Measurements from ENCODE around the gene R3HDM4.
"Not testable (repeated sequence)": the region's sequence is repeated elsewhere in the genome, so short reads cannot be mapped to it uniquely, and the experiment has no call there.

The R3HDM4 gene

DNA sequence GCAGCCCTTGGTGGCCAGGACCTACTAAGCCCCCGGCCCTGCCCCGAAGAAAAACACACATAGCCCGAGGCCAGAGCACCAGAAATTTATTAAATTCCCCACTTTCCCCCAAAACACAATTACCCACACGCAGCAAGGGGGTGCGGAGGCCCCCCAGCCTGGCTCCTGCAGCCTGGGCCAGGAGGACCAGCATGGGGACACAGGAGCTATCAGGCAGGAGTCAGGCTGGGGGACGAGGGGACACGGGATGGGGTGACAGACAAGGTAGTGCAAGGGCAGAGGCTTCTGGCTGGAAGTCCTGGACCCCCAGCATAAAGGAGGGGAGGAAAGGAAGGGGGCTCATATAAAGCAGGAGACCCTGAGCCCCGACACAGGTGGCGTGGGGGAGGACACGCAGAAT lies 16.6 kb downstream of the R3HDM4 start:
- DNase-seq (ENCODE audit: extremely low read depth in 1 of 2, low read depth in 1 of 2): no peak

DNA sequence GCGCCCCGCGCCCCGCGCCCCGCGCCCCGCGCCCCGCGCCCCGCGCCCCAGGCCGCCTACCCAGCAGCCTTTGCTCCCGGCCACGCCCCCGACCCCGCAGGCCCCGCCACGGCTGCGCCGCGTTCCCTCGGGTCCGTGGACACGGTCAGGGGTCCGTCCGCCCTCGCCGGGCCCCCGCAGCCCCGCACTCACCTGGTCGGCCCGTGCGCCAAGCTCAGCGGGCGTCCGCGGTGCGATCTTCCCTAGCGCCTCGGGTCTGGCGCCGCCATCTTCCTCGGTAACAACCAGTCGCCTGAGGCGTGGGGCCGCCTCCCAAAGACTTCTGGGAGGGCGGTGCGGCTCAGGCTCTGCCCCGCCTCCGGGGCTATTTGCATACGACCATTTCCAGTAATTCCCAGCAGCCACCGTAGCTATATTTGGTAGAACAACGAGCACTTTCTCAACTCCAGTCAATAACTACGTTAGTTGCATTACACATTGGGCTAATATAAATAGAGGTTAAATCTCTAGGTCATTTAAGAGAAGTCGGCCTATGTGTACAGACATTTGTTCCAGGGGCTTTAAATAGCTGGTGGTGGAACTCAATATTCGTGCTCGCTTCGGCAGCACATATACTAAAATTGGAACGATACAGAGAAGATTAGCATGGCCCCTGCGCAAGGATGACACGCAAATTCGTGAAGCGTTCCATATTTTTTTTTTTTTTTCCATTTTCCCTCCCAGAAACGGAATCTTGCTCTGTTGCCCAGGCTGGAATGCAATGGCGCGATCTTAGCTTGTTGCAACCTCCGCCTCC lies 19.9 kb downstream of the R3HDM4 start, which contains the start of the genes MED16 and RNU6-9:
Gene MED16 (minus strand): TSS at position 294 of the 796 bp plus-strand sequence. CDS start 2,056 bp downstream, outside the sequence.
Gene RNU6-9 (plus strand): TSS at position 591 of the 796 bp plus-strand sequence.
- DNase-seq (ENCODE audit: extremely low read depth in 1 of 2, low read depth in 1 of 2): peak; percentile 70 to 81

DNA sequence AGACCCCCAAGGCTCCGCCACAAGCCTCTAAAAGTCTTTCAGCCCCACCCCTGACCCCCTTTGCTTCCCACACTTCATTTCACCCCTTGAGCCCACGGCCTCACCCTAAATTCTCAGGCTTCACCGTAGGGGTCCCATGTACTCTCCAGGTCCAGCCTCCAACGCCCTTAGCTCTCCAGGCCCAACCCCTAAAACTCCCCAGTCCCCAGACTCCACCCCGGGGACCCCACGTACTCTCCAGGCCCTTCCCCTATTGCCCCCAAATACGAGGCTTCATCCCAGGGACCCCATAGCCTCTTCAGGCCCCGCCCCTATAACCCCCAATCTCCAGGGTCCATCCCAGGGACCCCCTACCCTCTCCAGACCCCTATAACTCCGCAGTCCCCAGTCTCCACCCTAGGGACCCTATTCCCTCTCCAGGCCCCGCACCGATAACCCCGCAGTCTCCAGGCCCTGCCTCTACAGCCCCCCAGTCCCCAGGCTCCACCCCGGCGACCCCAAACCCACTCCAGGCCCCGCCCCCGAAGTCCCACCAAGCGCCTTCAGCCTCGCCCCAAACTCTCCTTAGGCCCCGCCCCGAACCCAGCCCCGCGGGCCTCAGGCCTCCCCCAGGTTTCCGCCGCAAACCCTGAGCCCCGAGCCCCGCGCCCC lies 20.7 kb downstream of the R3HDM4 start:
- no peak for DNase-seq (ENCODE audit: extremely low read depth in 1 of 2, low read depth in 1 of 2)

DNA sequence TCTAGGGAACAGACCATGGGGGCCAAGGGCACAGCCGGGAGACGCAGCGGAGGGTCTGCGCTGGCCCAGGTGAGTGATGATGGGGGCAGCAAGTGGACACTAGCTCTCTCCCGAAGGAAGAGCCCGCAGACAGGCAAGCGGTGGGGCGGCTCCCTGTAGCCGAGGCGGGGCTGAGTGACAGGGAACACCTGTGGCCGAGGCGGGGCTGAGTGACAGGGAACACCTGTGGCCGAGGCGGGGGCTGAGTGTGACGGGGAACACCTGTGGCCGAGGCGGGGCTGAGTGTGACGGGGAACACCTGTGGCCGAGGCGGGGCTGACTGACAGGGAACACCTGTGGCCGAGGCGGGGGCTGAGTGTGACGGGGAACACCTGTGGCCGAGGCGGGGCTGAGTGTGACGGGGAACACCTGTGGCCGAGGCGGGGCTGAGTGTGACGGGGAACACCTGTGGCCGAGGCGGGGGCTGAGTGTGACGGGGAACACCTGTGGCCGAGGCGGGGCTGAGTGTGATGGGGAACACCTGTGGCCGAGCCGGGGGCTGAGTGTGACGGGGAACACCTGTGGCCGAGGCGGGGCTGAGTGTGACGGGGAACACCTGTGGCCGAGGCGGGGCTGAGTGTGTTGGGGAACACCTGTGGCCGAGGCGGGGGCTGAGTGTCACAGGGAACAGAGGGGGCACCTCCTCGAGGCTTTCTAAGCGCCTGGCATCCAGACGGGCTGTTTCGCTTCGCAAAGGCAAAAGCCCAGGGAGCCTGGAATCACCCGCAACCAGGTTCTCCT lies 21.4 kb downstream of the R3HDM4 start:
- not testable (repeated sequence) for DNase-seq (ENCODE audit: extremely low read depth in 1 of 2, low read depth in 1 of 2)

DNA sequence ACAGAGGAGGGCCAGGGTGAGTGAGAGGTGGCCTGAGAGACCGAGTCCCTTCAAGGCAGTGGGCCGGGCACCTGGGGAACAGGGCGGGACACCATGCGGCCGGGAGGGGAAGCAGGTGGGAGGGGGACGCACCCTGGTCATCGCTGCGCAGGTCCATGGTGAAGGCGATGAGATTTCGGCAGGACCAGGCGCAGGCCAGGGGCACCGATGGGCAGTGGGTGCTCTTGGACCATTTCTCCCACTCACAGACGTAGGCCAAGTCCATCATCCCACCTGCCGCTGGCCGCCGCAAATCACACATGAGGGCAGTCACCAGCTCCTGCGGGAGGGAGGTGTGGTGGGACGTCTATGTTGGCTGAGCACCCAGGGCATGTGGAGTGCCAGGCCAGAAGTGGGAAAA lies 22.2 kb downstream of the R3HDM4 start:
- DNase-seq (ENCODE audit: extremely low read depth in 1 of 2, low read depth in 1 of 2): no peak

DNA sequence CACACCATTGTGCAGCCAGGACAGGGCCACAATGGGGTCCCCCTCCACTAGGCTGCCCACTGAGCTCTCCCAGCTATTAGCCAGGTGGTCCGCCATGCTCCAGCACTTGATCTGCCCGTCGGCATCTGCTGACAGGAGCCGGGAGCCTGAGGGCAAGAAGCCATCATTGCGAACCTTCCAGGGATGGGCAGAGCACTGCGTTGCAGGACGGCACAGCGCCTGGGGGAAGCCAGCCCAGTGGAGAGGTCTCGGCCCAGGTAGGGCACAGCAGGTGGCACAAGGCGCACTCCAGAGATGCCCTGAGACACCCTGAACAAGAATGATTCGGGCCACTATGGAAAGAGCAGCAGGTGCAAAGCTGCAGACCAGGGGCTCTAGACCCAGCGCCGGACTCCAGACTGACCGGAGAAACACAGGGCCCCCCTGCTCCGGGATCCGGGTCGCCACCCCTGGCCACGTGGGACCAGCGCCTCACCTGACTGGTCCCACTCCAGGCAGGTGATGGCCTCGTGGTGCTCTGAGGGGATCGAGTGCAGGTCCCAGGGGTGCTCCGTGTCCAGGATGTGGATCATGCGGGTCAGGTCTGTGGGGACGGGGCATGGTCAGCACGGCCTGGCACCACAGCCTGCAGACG lies 23.2 kb downstream of the R3HDM4 start:
- no peak for DNase-seq (ENCODE audit: extremely low read depth in 1 of 2, low read depth in 1 of 2)

DNA sequence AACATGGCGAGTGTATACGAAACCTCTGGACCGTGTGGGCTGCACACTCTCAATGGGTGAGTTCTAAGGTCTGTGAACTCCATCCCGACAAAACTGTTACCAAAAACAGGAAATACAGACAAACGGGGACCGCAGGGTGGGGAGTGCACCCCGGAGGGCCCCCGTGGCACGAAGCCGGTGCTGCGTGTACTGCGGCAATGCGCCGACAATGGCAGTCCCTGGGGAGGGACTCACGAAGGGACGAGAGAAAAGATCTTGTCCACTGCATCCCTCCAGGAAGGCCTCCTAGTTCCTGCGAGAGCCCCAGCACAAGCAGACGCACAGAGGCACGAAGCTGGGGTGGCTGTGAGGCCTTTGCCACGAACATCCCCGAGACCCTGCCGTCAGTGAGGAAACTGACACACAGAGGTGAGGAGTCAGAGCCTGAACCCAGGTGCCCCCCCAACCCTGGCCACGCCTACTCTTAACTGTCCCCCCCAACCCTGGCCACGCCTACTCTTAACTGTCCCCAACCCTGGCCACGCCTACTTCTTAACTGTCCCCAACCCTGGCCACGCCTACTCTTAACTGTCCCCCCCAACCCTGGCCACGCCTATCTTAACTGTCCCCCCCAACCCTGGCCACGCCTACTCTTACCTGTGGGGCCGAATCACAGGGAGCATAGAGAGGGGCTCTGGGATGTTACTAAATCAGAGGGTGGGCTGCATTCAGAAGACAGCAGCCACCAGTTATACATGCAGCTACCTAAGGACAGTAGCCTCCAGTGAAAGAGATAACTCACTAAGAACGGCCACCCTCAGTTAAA lies 24.2 kb downstream of the R3HDM4 start:
- DNase-seq (ENCODE audit: extremely low read depth in 1 of 2, low read depth in 1 of 2): peak in 1 of 2 donors; percentile 47

DNA sequence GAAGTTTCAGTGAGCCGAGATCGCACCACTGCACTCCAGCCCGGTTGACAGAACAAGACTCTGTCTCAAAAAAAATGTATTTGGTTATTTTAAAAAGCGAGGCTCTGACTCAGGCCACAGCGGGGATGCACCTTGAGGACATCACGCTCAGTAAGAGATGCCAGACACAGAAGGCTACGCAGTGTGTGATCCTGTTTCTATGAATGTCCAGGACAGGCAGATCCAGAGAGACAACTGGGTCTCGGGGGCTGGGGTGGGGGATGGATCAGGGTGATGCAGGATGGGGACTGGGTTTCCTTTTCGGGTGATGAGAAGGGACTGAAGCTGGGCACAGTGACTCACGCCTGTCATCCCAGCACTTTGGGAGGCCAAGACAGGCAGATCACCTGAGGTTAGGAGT lies 25.4 kb downstream of the R3HDM4 start:
- DNase-seq (ENCODE audit: extremely low read depth in 1 of 2, low read depth in 1 of 2): no peak

DNA sequence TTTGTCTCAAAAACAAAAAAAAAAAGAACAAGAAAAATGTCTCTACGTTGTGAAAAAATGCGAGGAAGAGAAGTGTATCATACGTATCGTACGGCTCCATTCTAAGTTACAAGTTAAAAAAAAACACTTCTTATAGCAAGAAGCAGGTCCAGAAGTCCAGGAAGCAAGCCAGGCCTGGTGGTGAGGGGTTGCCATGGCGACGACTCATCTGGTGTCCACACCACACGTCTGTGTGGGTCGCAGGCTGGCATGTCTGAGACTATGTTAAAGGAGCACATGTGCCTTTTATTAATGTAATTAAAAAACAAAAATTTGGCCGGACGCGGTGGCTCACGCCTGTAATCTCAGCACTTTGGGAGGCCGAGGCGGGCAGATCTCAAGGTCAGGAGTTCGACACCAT lies 25.9 kb downstream of the R3HDM4 start:
- no peak for DNase-seq (ENCODE audit: extremely low read depth in 1 of 2, low read depth in 1 of 2)

DNA sequence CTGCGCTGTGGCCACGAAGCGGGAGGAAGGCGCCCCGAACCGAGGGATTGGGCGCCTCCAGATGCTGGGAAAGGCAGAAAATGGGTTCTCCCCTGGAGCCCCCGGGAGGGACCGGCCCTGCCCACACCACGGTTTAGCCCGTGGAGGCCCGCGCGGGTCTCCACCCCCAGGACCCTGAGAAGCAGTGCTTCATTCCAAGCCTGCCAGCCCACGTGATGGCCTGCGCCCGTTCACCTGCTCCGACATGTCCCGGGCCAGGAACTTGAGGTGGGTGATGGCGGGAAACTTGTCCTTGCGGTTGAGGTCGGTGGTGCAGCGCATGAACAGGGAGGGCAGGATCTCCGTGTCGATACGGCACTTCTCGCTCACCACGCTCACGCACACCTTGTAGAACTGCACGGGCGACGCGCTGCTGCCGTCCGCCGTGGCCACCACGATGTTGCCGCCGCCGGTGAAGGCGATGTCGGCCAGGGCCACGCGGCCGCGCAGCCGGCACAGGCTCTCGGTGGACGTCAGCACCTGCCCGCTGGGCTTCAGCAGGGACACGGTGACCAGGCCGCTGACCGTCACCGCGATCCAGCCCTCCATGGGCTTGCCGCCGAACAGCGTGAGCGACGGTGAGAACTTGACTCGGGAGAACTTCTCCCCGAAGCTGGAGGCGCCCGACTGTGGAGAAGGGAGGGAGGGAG lies 27.3 kb downstream of the R3HDM4 start:
- DNase-seq (ENCODE audit: extremely low read depth in 1 of 2, low read depth in 1 of 2): no peak

DNA sequence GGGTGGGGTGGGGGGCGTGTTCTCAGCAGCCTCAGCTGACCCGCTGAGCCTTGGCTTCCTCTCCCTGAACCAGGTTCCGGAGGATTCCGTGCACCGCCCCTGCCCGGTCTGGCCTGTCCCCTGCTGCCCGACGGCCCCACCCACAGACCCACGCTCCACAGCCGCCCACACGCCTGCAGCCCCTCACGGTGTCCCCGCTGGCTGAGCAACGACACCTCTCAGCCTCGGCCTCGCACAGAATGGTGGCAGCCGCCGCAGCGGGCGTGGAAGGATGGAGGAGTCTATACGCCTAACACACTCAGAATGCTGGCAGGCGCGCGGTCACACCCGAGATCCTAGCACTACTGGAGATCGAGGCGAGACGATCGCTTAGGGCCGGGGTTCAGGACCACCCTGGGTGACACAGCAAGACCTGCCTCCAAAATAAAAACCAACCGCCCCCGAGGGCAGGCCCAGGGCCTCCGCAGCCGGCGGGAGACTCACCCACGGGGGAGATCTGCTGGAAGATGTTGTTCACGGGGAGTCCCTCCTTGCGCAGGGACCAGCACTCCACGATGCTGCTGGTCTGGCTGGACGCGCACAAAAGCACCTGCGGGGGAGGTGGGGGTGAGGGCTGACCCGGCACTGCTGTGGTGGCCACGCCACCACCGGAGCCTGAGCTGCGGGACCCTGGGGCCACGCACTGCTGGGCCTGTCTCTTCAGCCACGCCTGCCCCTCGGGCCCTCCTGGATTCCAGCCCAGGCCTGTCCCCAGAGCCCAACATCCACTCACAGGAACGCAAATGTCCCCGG lies 28.4 kb downstream of the R3HDM4 start:
- DNase-seq (ENCODE audit: extremely low read depth in 1 of 2, low read depth in 1 of 2): no peak

DNA sequence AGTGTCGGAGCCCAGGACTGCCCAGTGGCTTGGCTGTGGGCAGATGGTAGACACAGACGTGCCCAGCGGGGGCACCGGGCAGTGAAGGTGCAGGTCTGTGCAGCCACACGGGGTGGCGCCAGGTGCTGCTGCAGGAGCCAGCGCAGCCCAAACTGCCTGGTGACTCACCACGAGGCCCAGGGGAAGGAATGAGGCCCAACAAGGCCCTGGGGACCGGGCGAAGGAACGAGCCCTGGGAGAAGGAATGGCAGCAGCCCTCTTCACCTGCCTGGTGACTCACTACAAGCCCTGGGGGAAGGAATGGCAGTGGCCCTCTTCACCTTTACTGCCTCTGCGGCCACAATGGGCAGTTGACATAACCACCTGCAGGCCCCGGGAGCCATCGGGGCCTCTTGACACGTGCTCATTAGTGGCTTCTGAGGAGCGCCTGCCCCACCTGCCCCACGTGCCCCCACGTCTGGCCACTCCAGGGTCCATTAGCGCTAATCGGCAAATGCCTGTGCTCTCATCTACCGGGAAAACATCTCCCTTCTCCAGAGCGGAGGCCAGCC lies 29.3 kb downstream of the R3HDM4 start:
- DNase-seq (ENCODE audit: extremely low read depth in 1 of 2, low read depth in 1 of 2): no peak

DNA sequence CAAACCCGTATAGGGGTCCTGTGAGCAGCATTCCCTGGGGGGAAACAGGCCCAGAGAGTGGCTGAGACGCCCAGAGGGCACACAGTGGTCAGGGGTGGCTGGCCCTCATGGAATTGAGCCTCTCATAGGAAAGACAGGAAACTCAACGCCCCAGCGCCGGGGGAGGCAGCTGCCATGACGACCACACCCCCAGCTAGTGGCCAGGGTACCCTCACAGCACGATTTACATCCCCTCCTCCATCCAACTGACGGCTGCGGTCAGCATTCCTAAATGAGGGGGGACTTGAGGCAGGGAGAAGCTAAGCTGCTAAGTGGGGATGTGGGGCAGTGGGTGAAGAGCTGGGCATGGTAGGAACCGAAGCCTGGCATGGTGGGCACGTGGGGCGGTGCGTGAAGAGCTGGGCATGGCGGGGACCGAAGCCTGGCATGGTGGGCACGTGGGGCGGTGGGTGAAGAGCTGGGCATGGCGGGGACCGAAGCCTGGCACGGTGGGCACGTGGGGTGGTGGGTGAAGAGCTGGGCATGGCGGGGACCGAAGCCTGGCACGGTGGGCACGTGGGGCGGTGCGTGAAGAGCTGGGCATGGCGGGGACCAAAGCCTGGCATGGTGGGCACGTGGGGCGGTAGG lies 30.0 kb downstream of the R3HDM4 start:
- DNase-seq (ENCODE audit: extremely low read depth in 1 of 2, low read depth in 1 of 2): no peak

DNA sequence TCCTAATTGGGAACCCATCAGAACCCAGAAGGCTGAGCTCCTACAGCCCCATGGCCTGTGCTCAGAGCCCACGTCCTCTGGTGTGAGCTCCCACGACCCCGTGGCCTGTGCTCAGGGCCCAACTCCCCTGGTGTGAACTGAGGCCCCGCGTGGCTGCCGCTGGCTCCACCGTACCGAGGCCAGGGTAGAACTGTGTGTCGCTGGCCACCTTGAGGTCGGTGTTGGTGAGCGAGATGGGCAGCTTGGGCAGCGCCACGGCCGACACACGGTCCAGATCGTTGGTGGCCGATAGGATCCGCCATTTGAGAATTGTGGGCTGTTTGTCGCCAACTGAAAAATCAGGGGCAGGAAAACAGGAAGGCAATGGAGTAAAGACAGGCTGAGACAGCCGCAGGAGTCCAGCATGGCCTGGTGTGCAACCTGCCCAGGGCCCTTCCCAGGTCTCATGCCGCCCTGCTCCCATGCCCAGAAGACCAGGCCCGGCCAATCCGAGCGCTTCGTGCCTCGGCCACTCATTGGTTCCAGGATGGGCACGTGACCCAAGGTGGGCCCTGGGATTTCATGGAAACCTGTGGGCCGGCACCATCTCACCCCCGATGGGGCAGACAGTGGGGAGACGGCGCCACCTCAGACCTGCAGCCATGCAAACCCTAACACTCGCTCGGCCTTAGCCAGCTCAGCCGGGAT lies 31.5 kb downstream of the R3HDM4 start:
- DNase-seq (ENCODE audit: extremely low read depth in 1 of 2, low read depth in 1 of 2): no peak

DNA sequence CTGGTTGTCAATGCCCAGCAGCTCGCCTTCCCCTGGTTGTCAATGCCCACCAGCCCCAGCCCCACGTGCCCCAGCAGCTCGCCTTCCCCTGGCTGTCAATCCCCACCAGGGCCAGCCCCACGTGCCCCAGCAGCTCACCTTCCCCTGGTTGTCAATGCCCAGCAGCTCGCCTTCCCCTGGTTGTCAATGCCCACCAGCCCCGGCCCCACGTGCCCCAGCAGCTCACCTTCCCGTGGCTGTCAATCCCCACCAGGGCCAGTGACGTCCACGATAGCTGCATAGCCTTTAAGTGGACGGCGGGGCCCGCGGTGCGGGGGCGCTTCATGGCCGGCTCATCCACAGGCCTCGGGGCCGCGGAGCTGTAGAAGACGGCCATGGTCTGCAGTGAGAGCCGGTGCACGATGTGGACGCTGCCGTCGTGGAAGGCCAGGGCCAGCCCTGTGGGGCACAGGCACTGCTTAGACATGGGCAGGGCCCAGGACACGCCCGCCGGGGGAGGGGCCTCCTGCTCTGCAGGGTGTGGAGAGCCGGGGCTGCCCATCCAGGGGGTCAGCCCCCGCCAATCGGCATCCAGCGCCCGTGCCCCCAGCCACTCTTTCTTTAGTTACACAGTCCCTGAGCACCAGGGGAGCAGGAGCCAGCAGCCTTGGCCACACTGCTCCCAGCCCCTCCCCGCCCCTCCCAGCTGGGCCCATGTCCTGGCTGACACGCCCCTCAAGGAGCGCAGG lies 33.1 kb downstream of the R3HDM4 start:
- DNase-seq (ENCODE audit: extremely low read depth in 1 of 2, low read depth in 1 of 2): no peak

DNA sequence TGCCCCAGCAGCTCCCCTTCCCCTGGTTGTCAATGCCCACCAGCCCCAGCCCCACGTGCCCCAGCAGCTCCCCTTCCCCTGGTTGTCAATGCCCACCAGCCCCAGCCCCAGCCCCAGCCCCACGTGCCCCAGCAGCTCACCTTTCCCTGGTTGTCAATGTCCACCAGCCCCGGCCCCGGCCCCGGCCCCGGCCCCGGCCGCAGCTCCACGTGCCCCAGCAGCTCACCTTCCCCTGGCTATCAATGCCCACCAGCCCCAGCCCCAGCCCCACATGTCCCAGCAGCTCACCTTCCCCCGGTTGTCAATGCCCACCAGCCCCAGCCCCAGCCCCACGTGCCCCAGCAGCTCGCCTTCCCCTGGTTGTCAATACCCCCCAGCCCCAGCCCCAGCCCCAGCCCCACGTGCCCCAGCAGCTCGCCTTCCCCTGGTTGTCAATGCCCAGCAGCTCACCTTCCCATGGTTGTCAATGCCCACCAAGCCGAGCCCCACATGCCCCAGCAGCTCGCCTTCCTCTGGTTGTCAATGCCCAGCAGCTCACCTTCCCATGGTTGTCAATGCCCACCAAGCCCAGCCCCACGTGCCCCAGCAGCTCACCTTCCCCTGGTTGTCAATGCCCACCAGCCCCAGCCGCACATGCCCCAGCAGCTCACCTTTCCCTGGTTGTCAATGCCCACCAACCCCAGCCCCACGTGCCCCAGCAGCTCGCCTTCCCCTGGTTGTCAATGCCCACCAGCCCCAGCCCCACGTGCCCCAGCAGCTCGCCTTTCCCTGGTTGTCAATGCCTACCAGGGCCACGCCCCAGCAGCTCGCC lies 34.1 kb downstream of the R3HDM4 start:
- not testable (repeated sequence) for DNase-seq (ENCODE audit: extremely low read depth in 1 of 2, low read depth in 1 of 2)

Data from stimulated activated CD8-positive, alpha-beta memory T cell treated with anti-CD3 and anti-CD28 coated beads, Interleukin-7, amount 100 ng/mL, for 48 hours (primary cell).